WTC11 (cell line): ENCODE data around the gene SELL.

ENCODE experiments used
- CTCF ChIP-seq: fragments of 200-600 bp; IDR thresholded peaks from 2 replicates; pipeline ENCODE4 v1.8.0; 2022; ENCODE audit warnings: antibody characterized with exemption
- E2F5 ChIP-seq: sonication (generic); formaldehyde crosslinking; IDR thresholded peaks from 2 replicates; pipeline ENCODE4 v1.8.1; 2022; ENCODE audit warnings: mild to moderate bottlenecking, moderate library complexity, missing genetic modification reagents
- GRHL2 ChIP-seq: fragments of 250-450 bp; sonication (Bioruptor Pico); IDR thresholded peaks from 2 replicates; pipeline ENCODE4 v1.8.0; 2022; ENCODE audit warnings: mild to moderate bottlenecking, moderate library complexity; ENCODE audit not compliant: insufficient replicate concordance, severe bottlenecking

- no peak for TF ChIP-seq GRHL2 (CRISPR knock-in tag)
- no peak for TF ChIP-seq CTCF
- no peak for TF ChIP-seq E2F5 (CRISPR knock-in tag)
Measured at GRCh38 chr1:169682071-169682470, 29.3 kb downstream of the SELL start.
